ENCODE measurements around the gene RNF5.
A peak's percentile ranks its signal among the peaks of the same experiment; 100 is the strongest.
"Not testable (repeated sequence)": the region's sequence is repeated elsewhere in the genome, so short reads cannot be mapped to it uniquely, and the experiment has no call there.

RNF5 gene

DNA sequence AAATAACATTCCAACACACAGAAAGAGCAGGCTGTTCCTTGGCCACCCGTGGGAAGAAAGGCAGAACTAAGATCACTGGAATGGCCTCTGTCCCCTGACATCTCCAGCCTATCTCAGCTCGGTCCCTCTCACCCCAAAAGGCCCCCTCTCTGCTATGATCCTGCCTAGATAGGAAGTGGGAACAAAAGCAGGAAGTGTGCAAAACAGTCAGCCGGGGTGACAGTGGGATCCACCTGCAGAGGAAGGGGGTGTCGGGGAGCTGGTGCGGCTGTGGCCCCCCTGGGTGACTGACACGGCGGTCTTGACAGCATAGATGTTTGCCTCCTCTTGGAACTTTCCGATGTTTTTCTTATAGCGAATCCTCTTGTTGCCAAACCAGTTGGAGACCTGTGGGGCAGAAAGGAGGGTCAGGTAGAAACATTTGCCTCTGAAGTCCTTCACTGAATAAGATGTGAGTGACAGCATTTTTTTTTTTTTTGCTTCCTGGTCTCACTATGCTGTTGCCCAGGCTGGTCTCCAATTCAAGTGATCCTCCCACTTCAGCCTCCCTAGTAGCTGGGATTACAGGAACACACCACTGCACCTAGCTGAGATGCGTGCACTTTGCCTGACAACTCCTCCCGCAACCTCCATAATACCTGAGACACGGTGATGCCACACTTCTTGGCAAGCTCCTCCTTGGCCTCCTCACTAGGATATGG is 9.0 kb downstream of the RNF5 start:
- no peak overlapping the region for H3K4me3 ChIP-seq (ENCODE audit: low read depth, low read length)
- H3K27ac ChIP-seq (ENCODE audit: low read depth, low read length), result no peak overlapping the region
- H3K36me3 ChIP-seq (ENCODE audit: control insufficient read depth, insufficient read depth, low read length), result peaks cover 45% of the 10 kb centered on the region
- no peaks in the 10 kb centered on the region for H3K9me3 ChIP-seq (ENCODE audit: control insufficient read depth, insufficient read depth, low read depth, low read length)
- no peaks in the 10 kb centered on the region for H3K27me3 ChIP-seq (ENCODE audit: control insufficient read depth, insufficient read depth, low read length)
- peaks cover 29% of the 10 kb centered on the region for H3K4me1 ChIP-seq (ENCODE audit: control insufficient read depth, insufficient read depth, low read length)
- H3K9ac ChIP-seq (ENCODE audit: low read length), result no peak overlapping the region

- H3K9ac ChIP-seq (ENCODE audit: low read length); H3K27ac ChIP-seq (ENCODE audit: low read depth, low read length); H3K4me3 ChIP-seq (ENCODE audit: low read depth, low read length): not testable (repeated sequence)
These were observed 9.6 kb downstream of the RNF5 start for GRCh38 chr6:32187725-32188380.

GRCh38 chr6:32188381-32189068 is 10.3 kb downstream of the RNF5 start:
- H3K36me3 ChIP-seq (ENCODE audit: control insufficient read depth, insufficient read depth, low read length), result peaks cover 31% of the 10 kb centered on the region
- peaks cover 37% of the 10 kb centered on the region for H3K4me1 ChIP-seq (ENCODE audit: control insufficient read depth, insufficient read depth, low read length)
- peak overlapping the region; percentile 53 for H3K4me3 ChIP-seq (ENCODE audit: low read depth, low read length)
- peak overlapping the region; percentile 72 for H3K9ac ChIP-seq (ENCODE audit: low read length)
- no peaks in the 10 kb centered on the region for H3K9me3 ChIP-seq (ENCODE audit: control insufficient read depth, insufficient read depth, low read depth, low read length)
- H3K27me3 ChIP-seq (ENCODE audit: control insufficient read depth, insufficient read depth, low read length), result no peaks in the 10 kb centered on the region
- H3K27ac ChIP-seq (ENCODE audit: low read depth, low read length), result no peak overlapping the region

More at GRCh38 chr6:32187725-32188380, 9.6 kb downstream of the RNF5 start:
- not testable (repeated sequence) for H3K27me3 ChIP-seq (ENCODE audit: control insufficient read depth, insufficient read depth, low read length); H3K9me3 ChIP-seq (ENCODE audit: control insufficient read depth, insufficient read depth, low read depth, low read length)
- Histone ChIP-seq H3K36me3 (ENCODE audit: control insufficient read depth, insufficient read depth, low read length) (peaks cover 38% of the 10 kb centered on the region), H3K4me1 (ENCODE audit: control insufficient read depth, insufficient read depth, low read length) (peaks cover 34% of the 10 kb centered on the region)

DNA sequence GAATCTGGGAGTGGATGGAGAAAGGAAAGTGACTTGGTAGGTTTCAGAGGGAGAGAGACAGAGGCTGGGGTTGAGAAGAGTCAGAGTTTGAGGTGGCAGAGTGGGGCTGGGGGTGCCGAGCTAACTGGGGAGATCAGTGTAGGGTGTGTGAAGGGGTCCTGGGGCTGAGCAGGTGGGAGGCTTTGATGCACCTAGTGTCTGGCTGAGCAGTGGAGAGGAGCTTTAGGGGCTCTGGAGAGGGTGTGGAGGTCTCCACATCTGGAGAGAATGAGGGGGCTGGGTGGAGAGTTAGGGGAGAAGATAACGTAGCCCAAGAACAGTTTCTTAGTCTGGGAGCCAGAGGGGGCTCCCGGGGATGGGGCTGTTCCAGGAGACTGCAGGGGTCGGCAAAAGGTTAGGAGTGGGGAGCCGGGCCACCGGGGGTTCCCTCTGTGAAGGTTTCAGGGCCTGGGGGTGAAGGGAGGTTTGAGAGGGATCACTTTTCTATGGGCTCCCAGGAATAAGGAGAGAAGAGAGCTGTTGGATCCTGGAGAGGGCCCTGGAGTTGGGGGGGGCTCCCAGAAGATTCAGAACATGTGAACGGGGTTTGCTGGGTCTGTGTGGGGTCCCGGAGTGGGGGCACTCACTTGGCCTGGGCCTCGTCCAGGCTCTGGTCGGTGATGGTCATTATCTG is 11.0 kb downstream of the RNF5 start:
- Histone ChIP-seq H3K36me3 (ENCODE audit: control insufficient read depth, insufficient read depth, low read length) (peaks cover 25% of the 10 kb centered on the region), H3K27me3 (ENCODE audit: control insufficient read depth, insufficient read depth, low read length) (no peaks in the 10 kb centered on the region), H3K4me3 (ENCODE audit: low read depth, low read length) (peak overlapping the region; percentile 53), H3K27ac (ENCODE audit: low read depth, low read length) (peak overlapping the region; percentile 68), H3K4me1 (ENCODE audit: control insufficient read depth, insufficient read depth, low read length) (peaks cover 37% of the 10 kb centered on the region), H3K9ac (ENCODE audit: low read length) (peak overlapping the region; percentile 72), H3K9me3 (ENCODE audit: control insufficient read depth, insufficient read depth, low read depth, low read length) (no peaks in the 10 kb centered on the region)

- Histone ChIP-seq H3K9me3 (ENCODE audit: control insufficient read depth, insufficient read depth, low read depth, low read length) (no peaks in the 10 kb centered on the region), H3K36me3 (ENCODE audit: control insufficient read depth, insufficient read depth, low read length) (peaks cover 23% of the 10 kb centered on the region), H3K9ac (ENCODE audit: low read length) (peak overlapping the region; percentile 72), H3K4me3 (ENCODE audit: low read depth, low read length) (peak overlapping the region; percentile 53), H3K4me1 (ENCODE audit: control insufficient read depth, insufficient read depth, low read length) (peaks cover 40% of the 10 kb centered on the region), H3K27ac (ENCODE audit: low read depth, low read length) (peak overlapping the region; percentile 68), H3K27me3 (ENCODE audit: control insufficient read depth, insufficient read depth, low read length) (no peaks in the 10 kb centered on the region)
These were observed 11.5 kb downstream of the RNF5 start for GRCh38 chr6:32189742-32190053.

GRCh38 chr6:32190054-32190851 is 12.0 kb downstream of the RNF5 start, which contains the start of gene PBX2:
TSS of gene PBX2 (minus strand) at chr6:32190202. CDS start at chr6:32189915, 287 bp downstream.
- peak within 1 kb of the TSS; percentile 72 for H3K27ac ChIP-seq (ENCODE audit: low read depth, low read length)
- no peaks in the 10 kb centered on the region for H3K27me3 ChIP-seq (ENCODE audit: control insufficient read depth, insufficient read depth, low read length)
- H3K9me3 ChIP-seq (ENCODE audit: control insufficient read depth, insufficient read depth, low read depth, low read length), result no peaks in the 10 kb centered on the region
- peaks cover 23% of the 10 kb centered on the region for H3K36me3 ChIP-seq (ENCODE audit: control insufficient read depth, insufficient read depth, low read length)
- H3K4me3 ChIP-seq (ENCODE audit: low read depth, low read length), result peak within 1 kb of the TSS; percentile 53
- H3K9ac ChIP-seq (ENCODE audit: low read length), result peak within 1 kb of the TSS; percentile 72
- H3K4me1 ChIP-seq (ENCODE audit: control insufficient read depth, insufficient read depth, low read length), result peaks cover 45% of the 10 kb centered on the region

GRCh38 chr6:32190911-32191677 is 12.9 kb downstream of the RNF5 start:
- peak overlapping the region; percentile 72; the same call in 1 of the 2 replicates for H3K27ac ChIP-seq (ENCODE audit: low read depth, low read length)
- peak overlapping the region; percentile 43 for H3K9ac ChIP-seq (ENCODE audit: low read length)
- H3K4me3 ChIP-seq (ENCODE audit: low read depth, low read length), result peak overlapping the region; percentile 53; the same call in 1 of the 2 replicates
- no peaks in the 10 kb centered on the region for H3K9me3 ChIP-seq (ENCODE audit: control insufficient read depth, insufficient read depth, low read depth, low read length)
- no peaks in the 10 kb centered on the region for H3K27me3 ChIP-seq (ENCODE audit: control insufficient read depth, insufficient read depth, low read length)
- peaks cover 21% of the 10 kb centered on the region for H3K36me3 ChIP-seq (ENCODE audit: control insufficient read depth, insufficient read depth, low read length)
- H3K4me1 ChIP-seq (ENCODE audit: control insufficient read depth, insufficient read depth, low read length), result peaks cover 45% of the 10 kb centered on the region

GRCh38 chr6:32191696-32192607 is 13.7 kb downstream of the RNF5 start:
- Histone ChIP-seq H3K27ac (ENCODE audit: low read depth, low read length) (no peak overlapping the region), H3K27me3 (ENCODE audit: control insufficient read depth, insufficient read depth, low read length) (no peaks in the 10 kb centered on the region), H3K9ac (ENCODE audit: low read length) (no peak overlapping the region), H3K4me3 (ENCODE audit: low read depth, low read length) (peak overlapping the region; percentile 15; the same call in 1 of the 2 replicates), H3K36me3 (ENCODE audit: control insufficient read depth, insufficient read depth, low read length) (peaks cover 13% of the 10 kb centered on the region), H3K9me3 (ENCODE audit: control insufficient read depth, insufficient read depth, low read depth, low read length) (no peaks in the 10 kb centered on the region), H3K4me1 (ENCODE audit: control insufficient read depth, insufficient read depth, low read length) (peaks cover 50% of the 10 kb centered on the region)

DNA sequence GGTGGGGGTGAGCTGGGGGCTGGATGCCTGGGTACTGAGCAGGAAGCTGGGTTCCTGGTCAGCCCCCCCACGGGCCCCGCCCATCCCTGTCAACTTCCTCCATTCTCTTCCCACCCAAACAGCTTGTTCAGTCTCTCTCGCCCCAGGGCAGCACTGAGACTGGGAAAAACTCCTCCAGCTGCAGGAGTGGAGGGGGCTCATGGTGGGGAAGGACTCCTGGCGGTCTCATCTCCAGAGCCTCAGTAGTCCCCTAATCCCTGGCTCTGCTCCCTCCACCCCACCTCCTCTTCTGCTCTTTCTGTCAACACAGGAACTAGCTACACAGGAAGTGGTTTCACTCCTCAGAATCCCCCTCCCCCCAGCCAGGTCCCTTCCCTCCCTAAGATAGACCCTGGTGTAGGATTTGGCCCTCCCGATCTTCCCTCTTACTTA is 14.4 kb downstream of the RNF5 start, which contains the start of gene GPSM3:
Gene GPSM3 (minus strand): TSS at position 36 of the 432 bp plus-strand sequence. CDS start 130 bp downstream, outside the sequence.
- no peak within 1 kb of the TSS for H3K27ac ChIP-seq (ENCODE audit: low read depth, low read length)

More for the DNA sequence above, 14.4 kb downstream of the RNF5 start, which contains the start of gene GPSM3:
- Histone ChIP-seq H3K4me1 (ENCODE audit: control insufficient read depth, insufficient read depth, low read length) (peaks cover 56% of the 10 kb centered on the region), H3K27me3 (ENCODE audit: control insufficient read depth, insufficient read depth, low read length) (no peaks in the 10 kb centered on the region), H3K36me3 (ENCODE audit: control insufficient read depth, insufficient read depth, low read length) (peaks cover 6% of the 10 kb centered on the region), H3K9ac (ENCODE audit: low read length) (peak within 1 kb of the TSS; percentile 9), H3K9me3 (ENCODE audit: control insufficient read depth, insufficient read depth, low read depth, low read length) (no peaks in the 10 kb centered on the region), H3K4me3 (ENCODE audit: low read depth, low read length) (peak within 1 kb of the TSS; percentile 52)
